SU-DHL-6 (cell line): Measurements from ENCODE around the gene PFDN1.

Experiments
- H2AFZ ChIP-seq: fragments of 200-600 bp; sonication (generic); 2 replicates; pipeline ENCODE4 v1.6.1; 2014; ENCODE audit warnings: low read depth, mild to moderate bottlenecking, moderate library complexity, mixed read lengths, antibody characterized with exemption, low read length; ENCODE audit not compliant: severe bottlenecking
- H3F3A ChIP-seq: fragments of 200-600 bp; shearing (Covaris generic); 2 replicates; pipeline ENCODE4 v1.6.0; 2016; ENCODE audit warnings: antibody characterized with exemption, mild to moderate bottlenecking; ENCODE audit not compliant: insufficient read depth
- H3K27ac ChIP-seq: fragments of 200-600 bp; sonication (generic); 2 replicates; pipeline ENCODE4 v1.5.1; 2016; ENCODE audit warnings: low read depth, mild to moderate bottlenecking, low read length, moderate library complexity, mixed read lengths
- H3K27me3 ChIP-seq: fragments of 200-600 bp; sonication (generic), shearing (Covaris generic); 2 replicates; pipeline ENCODE4 v1.6.0; 2014; ENCODE audit warnings: mild to moderate bottlenecking, low read length
- H3K36me3 ChIP-seq: fragments of 200-600 bp; sonication (generic); 2 replicates; pipeline ENCODE4 v1.6.1; 2014; ENCODE audit warnings: mild to moderate bottlenecking, low read length, mixed read lengths
- H3K4me2 ChIP-seq: fragments of 300-600, 200-600 bp; shearing (Covaris generic), sonication (generic); 2 replicates; pipeline ENCODE4 v1.6.0; 2014; ENCODE audit warnings: low read length, low read depth, mild to moderate bottlenecking; ENCODE audit not compliant: poor library complexity, severe bottlenecking
- H3K4me3 ChIP-seq: fragments of 200-600 bp; sonication (generic); 2 replicates; pipeline ENCODE4 v1.5.1; 2014; ENCODE audit warnings: antibody characterized with exemption, low read length, mild to moderate bottlenecking, mixed read lengths; ENCODE audit not compliant: insufficient read depth, poor library complexity, severe bottlenecking
- H3K79me2 ChIP-seq: fragments of 200-600 bp; sonication (generic); 2 replicates; pipeline ENCODE4 v1.6.1; 2014; ENCODE audit warnings: mild to moderate bottlenecking, low read length, moderate library complexity; ENCODE audit not compliant: insufficient read depth
- H3K9ac ChIP-seq: fragments of 200-600 bp; sonication (generic); 2 replicates; pipeline ENCODE4 v1.7.0; 2014; ENCODE audit warnings: mild to moderate bottlenecking, low read length
- H3K9me2 ChIP-seq: fragments of 200-600 bp; sonication (generic); replicated peaks from 2 replicates; pipeline ENCODE4 v1.6.1; 2014; ENCODE audit warnings: low read length; ENCODE audit not compliant: insufficient read depth
- H3K9me3 ChIP-seq: fragments of 200-600 bp; sonication (generic); 2 replicates; pipeline ENCODE4 v1.6.1; 2014; ENCODE audit warnings: low read length, mixed read lengths; ENCODE audit not compliant: insufficient read depth
- H4K20me1 ChIP-seq: fragments of 200-600 bp; sonication (generic); 2 replicates; pipeline ENCODE4 v1.6.1; 2014; ENCODE audit warnings: low read depth, mild to moderate bottlenecking, antibody characterized with exemption, low read length, moderate library complexity, mixed read lengths
- CTCF ChIP-seq: fragments of 200-600 bp; sonication (generic); IDR thresholded peaks from one replicate; pipeline ENCODE4 v1.5.1; 2017; ENCODE audit warnings: antibody characterized with exemption, mild to moderate bottlenecking, low read length, moderate library complexity; ENCODE audit not compliant: insufficient read depth, poor library complexity, severe bottlenecking
- EZH2phosphoT487 ChIP-seq: fragments of 200-600 bp; sonication (generic), shearing (Covaris generic); conservative IDR thresholded peaks from 2 replicates; pipeline ENCODE4 v1.6.1; 2018; ENCODE audit warnings: mild to moderate bottlenecking, antibody characterized with exemption, low read length, moderate library complexity, mixed read lengths

PFDN1 gene

GRCh38 chr5:140336388-140336787 lies 33.5 kb upstream of the PFDN1 start:
- no peaks in the 10 kb centered on the region for H3K9me2 ChIP-seq
- H3K27me3 ChIP-seq = no peaks in the 10 kb centered on the region
- no peak overlapping the region for H2AFZ ChIP-seq
- H3K9me3 ChIP-seq = no peaks in the 10 kb centered on the region
- no peak overlapping the region for H3K4me2 ChIP-seq
- no peaks in the 10 kb centered on the region for H3K79me2 ChIP-seq
- H4K20me1 ChIP-seq = no peaks in the 10 kb centered on the region
- no peak overlapping the region for H3K27ac ChIP-seq
- no peaks in the 10 kb centered on the region for H3F3A ChIP-seq
- no peak overlapping the region for H3K4me3 ChIP-seq
- no peaks in the 10 kb centered on the region for H3K36me3 ChIP-seq
- TF ChIP-seq EZH2phosphoT487 (no peak), CTCF (no peak)
- H3K9ac ChIP-seq = no peak overlapping the region

GRCh38 chr5:140331638-140332037 lies 28.7 kb upstream of the PFDN1 start:
- Histone ChIP-seq H3F3A (no peaks in the 10 kb centered on the region), H3K9ac (no peak overlapping the region), H3K4me3 (no peak overlapping the region), H3K36me3 (no peaks in the 10 kb centered on the region), H3K4me2 (no peak overlapping the region), H4K20me1 (no peaks in the 10 kb centered on the region), H2AFZ (no peak overlapping the region), H3K79me2 (no peaks in the 10 kb centered on the region), H3K9me3 (no peaks in the 10 kb centered on the region), H3K27me3 (no peaks in the 10 kb centered on the region), H3K27ac (no peak overlapping the region), H3K9me2 (no peaks in the 10 kb centered on the region)
- TF ChIP-seq EZH2phosphoT487 = no peak
- TF ChIP-seq CTCF = no peak

- H3K9ac ChIP-seq = no peak overlapping the region
- H3K9me3 ChIP-seq = no peaks in the 10 kb centered on the region
- no peak overlapping the region for H3K4me2 ChIP-seq
- H3K4me3 ChIP-seq = no peak overlapping the region
- H3K79me2 ChIP-seq = no peaks in the 10 kb centered on the region
- H3K27ac ChIP-seq = no peak overlapping the region
- no peak overlapping the region for H2AFZ ChIP-seq
- no peaks in the 10 kb centered on the region for H4K20me1 ChIP-seq
- no peaks in the 10 kb centered on the region for H3F3A ChIP-seq
- TF ChIP-seq EZH2phosphoT487 = no peak
- no peak for TF ChIP-seq CTCF
- no peaks in the 10 kb centered on the region for H3K9me2 ChIP-seq
- H3K27me3 ChIP-seq = no peaks in the 10 kb centered on the region; the same call in 1 of the 2 replicates
- no peaks in the 10 kb centered on the region for H3K36me3 ChIP-seq
Observed at GRCh38 chr5:140329739-140330481, 27.0 kb upstream of the PFDN1 start.
